Measurements from ENCODE around the gene HMGCS2.
"Not testable (repeated sequence)": the region's sequence is repeated elsewhere in the genome, so short reads cannot be mapped to it uniquely, and the experiment has no call there.

The HMGCS2 gene

GRCh38 chr1:119787776-119788175, 19.1 kb upstream of the HMGCS2 start:
- no peak for DNase-seq

- DNase-seq: not testable (repeated sequence)
These were observed 17.9 kb upstream of the HMGCS2 start for GRCh38 chr1:119786473-119787050.

- DNase-seq: not testable (repeated sequence)
These were observed 17.3 kb upstream of the HMGCS2 start for GRCh38 chr1:119786046-119786445.

DNA sequence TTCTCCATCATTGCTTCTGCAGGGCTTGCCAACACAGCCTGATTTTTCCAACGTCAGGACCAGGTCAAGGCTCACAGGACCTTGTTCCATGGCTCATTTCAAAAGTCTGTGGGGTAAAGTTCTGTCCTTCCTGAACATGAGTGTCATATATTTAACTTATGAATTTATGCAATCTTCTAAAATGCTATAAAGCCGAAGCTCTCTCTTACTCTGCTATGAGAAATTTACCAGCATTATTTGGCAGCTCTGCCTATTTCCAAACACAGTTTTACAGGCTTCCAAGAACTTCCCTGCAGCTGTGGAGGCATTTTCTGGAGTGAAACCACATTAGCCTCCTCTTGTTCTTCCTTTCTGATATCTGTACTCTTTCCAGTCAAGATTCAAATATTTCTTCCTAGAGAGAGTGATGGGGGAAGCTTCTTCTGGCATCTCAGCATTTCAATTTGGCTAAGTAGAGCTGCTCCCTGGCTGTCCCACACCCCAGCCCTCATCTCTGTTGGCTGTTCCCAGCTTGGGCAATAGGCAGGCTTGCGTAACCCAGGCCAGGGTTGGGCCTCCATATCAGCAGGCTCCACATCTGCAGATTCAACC, 15.6 kb upstream of the HMGCS2 start:
- DNase-seq: no peak

DNA sequence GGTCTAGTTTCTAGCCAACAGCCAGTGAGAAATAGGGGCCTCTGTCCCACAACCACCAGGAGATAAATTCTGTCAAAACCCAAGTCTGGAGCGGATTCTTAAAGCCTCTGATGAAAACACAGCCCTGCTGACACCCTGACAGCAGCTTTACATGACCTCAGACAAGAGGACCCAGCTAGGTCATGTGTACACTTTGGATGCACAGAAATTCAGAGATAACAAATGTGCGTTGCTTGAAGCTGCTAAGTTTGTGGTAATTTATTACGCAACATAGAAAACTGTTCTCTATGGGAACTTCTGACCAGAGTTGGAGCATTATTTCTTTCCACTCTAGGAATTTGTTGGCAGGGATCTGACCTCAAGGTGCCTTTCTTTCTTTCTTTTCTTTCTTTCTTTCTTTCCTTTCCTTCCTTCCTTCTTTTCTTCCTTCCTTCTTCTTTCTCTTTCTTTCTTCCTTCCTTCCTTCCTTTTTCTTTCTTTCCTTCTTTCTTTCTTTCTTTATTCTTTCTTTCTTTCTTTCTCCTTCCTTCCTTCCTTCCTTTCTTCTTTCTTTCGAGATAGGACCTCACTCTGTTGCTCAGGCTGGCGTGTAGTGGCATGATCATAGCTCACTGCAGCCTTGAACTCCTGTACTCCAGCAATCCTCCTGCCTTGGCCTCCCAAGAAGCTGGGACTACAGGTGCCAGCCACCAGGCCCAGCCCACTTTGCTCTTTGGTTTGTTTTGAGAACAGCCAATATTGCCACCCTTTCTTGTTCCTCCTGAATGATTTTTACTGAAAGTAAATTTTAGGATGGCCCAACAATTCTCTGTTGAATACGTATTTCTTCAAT, 14.9 kb upstream of the HMGCS2 start:
- DNase-seq: no peak

DNA sequence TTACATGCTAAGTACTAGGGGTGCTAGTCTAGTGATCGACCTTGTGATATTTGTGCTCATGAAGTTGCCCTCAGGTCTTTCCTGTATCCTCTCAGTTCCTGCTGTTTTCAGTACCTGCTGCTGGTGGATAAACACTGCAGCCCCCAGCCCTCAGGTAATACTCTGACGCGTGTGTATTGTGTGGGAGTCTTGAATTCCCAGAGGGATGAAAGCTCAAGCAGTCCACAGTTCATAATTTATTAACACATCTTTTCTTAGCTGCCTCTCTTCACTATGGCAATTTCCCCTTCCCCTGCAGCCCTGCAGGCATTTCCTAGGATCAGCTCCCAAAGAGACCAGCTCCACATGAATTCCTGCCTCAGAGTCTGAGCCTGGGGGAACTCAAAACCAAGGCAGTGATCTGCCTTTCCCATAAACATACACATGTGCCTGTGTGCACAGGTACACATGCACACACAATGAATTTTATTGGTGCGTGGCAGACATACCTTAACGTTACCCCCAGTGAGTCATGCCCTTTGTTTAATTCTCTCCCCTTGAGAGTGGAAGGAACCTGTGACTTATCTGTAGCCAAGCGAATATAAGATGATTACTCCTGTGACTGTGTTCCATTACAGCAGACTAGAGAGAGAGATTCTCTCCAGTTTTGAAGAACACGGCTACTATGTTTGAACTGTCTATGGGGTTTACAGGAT, 14.1 kb upstream of the HMGCS2 start:
- DNase-seq: no peak

DNA sequence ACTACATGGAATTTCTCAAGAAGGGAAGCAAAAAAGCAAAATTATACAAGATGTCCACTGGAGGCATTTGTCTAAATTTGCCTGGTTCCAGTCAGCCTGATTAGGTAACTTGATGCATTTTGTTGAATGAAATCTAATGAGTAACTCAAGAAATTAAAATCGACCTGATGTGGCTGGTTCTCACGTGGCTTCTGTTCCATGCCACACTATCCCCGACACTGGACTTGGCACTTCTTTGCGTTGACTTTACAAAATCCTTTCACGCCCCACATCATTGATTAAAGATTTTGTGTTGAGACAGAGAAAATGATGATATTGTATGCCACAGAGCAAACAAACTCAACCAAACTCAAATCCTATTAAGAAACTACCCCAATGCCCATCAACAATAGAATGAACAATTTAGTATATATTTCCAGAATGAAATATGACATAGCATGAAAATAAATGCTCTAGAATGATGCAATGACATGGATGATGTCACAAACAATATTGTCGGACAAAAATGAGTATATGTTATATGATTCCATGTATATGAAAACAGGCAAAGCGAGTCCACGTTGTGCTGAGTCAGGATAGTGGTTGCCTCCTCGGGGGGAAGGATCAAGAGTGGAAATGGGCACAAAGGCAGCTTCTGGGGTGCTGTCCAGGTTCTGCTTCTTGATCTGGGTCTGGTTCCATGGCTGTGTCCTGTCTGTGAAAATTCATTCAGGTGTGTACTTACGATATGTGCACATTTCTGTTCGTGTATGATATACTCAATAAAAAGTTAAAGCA, 12.9 kb upstream of the HMGCS2 start:
- no peak for DNase-seq

DNA sequence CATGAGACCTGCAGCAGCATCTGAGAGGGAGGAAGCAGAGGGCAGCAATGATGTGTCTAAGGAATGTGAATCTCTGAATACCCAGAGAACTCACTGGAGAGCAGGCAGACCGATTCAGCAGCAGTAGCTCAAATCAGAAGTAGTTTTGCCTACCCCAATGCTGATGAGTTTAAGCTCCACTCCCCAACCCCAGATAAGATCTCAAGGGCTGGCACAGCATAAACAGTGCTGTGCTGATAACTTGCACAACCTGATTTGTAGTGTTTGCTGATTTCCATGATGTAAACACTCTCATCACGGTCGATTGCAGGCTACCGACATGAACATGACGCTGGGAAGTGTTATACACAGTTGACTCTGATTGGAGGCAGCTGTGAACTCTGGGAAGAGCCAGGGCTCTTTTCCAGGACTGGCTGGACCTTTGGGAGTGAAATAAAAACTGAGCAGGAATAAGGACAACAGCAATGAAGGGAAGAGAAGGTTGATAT, 11.2 kb upstream of the HMGCS2 start:
- no peak for DNase-seq

- DNase-seq: no peak
These were observed 10.3 kb upstream of the HMGCS2 start for GRCh38 chr1:119778886-119779560.

GRCh38 chr1:119778359-119778758, 9.7 kb upstream of the HMGCS2 start:
- no peak for DNase-seq

DNA sequence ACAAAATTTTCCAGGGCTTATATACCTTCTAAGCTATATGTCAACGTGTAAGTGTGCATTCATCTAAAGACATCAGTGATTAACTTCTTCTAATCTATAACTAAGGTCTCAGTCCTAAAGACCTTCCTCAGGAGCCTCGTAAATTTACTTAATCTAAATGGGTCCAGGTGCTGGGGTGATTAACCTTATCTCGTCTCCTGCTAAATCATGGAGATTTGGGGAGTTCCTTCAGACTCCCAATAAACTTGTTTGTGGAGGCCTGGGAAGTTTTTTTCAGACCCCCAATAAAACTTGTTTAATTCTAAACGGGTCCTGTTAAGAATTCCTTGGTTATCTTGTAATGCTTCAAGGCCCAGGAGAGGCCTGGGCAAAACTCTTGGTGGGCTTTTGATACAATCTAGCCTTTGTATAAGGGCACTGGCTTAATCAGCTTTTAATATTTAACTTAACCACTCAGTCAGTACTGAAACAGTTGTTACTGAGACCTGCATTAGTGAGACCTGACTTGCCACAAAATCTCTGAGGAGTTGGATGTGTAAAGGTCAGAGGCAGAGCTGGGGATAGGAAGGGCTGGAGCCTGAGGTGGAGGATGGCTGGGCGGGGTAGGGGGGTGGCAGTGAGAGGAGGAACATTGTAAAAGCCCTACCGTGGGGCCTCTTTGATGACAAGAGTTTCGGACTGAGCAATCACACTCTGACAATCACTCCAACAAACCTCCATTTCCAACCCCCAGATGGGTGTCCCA, 6.2 kb upstream of the HMGCS2 start:
- no peak for DNase-seq

DNA sequence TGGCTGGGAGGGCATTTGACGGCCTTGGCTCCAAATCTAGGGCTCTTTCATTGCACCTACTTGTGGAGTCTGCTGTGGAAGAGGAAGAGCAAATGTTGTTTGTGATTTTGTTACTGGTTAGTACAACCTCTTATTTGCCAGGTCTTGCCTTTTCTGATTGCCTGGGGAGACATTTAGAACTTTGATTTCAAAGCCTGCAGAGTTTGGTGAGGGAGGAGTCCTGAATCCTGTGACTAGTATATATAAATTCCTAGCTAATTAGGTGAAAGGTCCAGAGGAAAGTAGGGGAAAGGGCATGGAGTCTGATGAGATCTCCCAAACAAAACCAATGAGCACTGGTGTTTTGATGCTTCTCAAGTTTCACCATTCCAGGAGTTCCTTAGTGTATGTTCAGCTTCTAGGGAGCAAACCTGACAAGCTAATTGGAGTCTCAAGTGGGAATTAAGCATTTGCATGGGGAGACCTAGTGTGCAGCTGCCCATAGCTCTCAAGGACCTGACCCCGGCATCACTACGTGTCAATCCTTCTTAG, 5.1 kb upstream of the HMGCS2 start:
- DNase-seq: no peak

DNA sequence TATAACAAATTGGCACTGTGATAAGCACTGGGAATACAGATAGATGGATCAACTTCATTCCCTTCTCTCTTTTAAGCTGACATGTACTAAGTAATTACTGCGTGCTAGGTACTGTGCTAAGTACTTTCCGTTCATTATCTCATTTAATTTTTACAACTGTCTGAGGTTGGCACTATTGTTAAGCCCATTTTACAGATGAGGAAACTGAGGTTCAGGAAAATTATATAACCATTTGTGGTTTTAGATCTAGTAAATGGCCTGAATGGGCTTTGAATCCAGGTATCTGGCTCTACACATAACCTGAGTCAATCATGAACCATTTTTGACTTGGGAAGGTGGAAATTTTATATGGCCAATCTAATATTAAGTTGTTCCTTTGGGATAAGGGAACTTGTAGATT, 3.6 kb upstream of the HMGCS2 start:
- no peak for DNase-seq

- no peak for DNase-seq
These were observed 3.1 kb upstream of the HMGCS2 start for GRCh38 chr1:119771770-119772169.

DNA sequence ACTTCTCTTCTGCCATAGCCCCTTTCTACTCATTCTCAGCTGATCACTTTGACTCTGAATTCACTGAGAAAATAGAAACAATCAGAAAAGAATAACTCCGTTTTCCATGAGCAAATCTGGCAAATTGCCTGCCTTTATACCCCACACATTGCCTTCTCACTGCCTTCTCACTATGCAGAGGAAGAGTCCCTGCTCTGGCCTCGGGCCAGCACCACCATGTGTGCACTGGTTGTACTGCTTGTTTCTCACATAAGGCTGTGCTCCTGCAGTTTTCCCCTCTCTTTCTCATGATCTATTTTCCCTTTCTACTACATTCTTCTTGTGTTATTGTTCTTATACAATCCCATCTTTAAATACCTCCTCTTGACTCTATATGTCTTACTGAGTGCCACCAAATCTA, 2.3 kb upstream of the HMGCS2 start:
- no peak for DNase-seq

DNA sequence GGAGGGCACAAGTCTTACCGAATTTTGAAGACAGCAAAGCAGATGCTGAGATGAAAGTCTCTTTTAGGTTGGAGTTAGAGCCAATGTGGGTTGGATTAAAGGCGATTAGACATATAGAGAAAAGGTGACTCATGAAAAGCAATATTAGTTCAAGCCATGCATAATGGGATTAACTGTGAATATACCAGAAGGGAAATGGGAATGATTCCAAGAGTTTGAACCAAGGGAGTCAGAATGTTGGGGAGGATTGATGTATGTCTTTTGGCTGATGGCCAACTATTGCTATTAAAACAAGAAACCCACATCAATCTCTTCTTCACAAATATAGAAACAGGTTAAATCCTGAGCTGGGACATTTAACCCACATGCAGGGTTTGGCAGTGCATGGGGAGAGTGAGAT, 1.2 kb downstream of the HMGCS2 start:
- DNase-seq: no peak

- DNase-seq: no peak
These were observed 2.3 kb downstream of the HMGCS2 start for GRCh38 chr1:119766374-119766794.

GRCh38 chr1:119764220-119764619, 4.5 kb downstream of the HMGCS2 start:
- DNase-seq: no peak

DNA sequence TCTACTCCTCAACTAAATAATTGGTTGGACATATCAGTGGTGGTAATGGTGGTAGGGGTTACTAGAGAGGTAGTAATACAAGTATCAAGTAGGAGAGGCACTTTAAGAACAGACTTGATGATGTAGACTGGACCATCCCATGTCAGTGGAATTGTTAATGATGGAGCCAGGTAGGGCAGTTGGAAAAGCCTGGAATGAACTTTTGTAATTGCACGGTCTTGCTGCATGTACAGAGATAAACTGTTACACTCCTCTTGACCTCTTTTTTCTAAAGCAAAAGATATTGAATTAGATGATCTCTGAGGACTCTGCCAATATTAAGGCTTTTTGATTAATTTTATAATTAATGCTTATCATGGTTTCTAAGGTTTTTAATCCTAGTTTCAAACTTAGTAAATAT, 5.8 kb downstream of the HMGCS2 start:
- no peak for DNase-seq

GRCh38 chr1:119762409-119762808, 6.3 kb downstream of the HMGCS2 start:
- DNase-seq: no peak

GRCh38 chr1:119758584-119758983, 10.1 kb downstream of the HMGCS2 start:
- no peak for DNase-seq
